Measurements from ENCODE around the gene PIGN. TPM values are rescaled to one million over a fixed set of nuclear protein-coding genes. Genes with fewer than 3 reads are reported as not detected.

Gene PIGN
- polyA plus RNA-seq, 1 donor from 2014 or later, result 8.7 TPM

DNA sequence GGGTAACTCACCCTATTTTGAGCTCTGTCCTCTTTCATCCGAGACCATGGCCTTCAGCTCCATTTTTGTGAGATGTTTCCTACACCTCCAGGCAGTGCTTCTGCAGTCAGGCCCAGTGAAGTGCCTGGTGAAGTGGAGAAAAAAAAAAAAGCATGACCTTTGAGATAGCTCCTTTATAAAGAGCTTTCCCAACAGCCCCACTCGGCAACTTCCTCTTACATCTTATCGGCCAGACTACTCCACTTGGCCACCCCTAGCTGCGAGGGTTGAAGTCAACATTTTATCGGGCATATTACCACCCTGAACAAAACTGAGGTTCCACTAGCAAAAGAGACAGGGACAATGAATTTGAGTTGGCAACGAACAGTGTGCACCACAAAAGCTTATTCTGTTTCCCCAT is 169.2 kb downstream of the PIGN start:
- TF ChIP-seq TAF1 (IDR thresholded peaks at IDR 0.05; ENCODE audit: low read depth) (no peak), EP300 (conservative IDR thresholded peaks at IDR 0.05; ENCODE audit: poor library complexity, severe bottlenecking) (no peak), RAD21 (conservative IDR thresholded peaks at IDR 0.05) (no peak), MXI1 (conservative IDR thresholded peaks at IDR 0.05; ENCODE audit: poor library complexity, severe bottlenecking) (no peak), EZH2 (IDR thresholded peaks at IDR 0.05; ENCODE audit: borderline replicate concordance, insufficient read depth, low read length, poor library complexity, severe bottlenecking) (no peak)
- TF ChIP-seq, protein P1, sequence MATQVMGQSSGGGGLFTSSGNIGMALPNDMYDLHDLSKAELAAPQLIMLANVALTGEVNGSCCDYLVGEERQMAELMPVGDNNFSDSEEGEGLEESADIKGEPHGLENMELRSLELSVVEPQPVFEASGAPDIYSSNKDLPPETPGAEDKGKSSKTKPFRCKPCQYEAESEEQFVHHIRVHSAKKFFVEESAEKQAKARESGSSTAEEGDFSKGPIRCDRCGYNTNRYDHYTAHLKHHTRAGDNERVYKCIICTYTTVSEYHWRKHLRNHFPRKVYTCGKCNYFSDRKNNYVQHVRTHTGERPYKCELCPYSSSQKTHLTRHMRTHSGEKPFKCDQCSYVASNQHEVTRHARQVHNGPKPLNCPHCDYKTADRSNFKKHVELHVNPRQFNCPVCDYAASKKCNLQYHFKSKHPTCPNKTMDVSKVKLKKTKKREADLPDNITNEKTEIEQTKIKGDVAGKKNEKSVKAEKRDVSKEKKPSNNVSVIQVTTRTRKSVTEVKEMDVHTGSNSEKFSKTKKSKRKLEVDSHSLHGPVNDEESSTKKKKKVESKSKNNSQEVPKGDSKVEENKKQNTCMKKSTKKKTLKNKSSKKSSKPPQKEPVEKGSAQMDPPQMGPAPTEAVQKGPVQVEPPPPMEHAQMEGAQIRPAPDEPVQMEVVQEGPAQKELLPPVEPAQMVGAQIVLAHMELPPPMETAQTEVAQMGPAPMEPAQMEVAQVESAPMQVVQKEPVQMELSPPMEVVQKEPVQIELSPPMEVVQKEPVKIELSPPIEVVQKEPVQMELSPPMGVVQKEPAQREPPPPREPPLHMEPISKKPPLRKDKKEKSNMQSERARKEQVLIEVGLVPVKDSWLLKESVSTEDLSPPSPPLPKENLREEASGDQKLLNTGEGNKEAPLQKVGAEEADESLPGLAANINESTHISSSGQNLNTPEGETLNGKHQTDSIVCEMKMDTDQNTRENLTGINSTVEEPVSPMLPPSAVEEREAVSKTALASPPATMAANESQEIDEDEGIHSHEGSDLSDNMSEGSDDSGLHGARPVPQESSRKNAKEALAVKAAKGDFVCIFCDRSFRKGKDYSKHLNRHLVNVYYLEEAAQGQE (IDR thresholded peaks at IDR 0.05; ENCODE audit: borderline replicate concordance), result no peak
- Histone ChIP-seq H3F3A (ENCODE audit: insufficient read depth, low read length, poor library complexity, severe bottlenecking) (no peaks in the 10 kb centered on the region), H3K27me3 (ENCODE audit: insufficient read depth, low read depth, low read length) (no peaks in the 10 kb centered on the region), H3K27ac (ENCODE audit: low read length) (no peak overlapping the region), H3K9ac (ENCODE audit: low read length) (no peak overlapping the region), H3K9me3 (ENCODE audit: low read length) (no peaks in the 10 kb centered on the region), H3K4me2 (ENCODE audit: low read length) (no peak overlapping the region), H3K4me3 (ENCODE audit: low read length) (no peak overlapping the region), H3K36me3 (ENCODE audit: insufficient read depth, low read length) (no peaks in the 10 kb centered on the region), H4K20me1 (ENCODE audit: insufficient read depth) (no peaks in the 10 kb centered on the region), H3K79me2 (replicated peaks; ENCODE audit: insufficient read depth, low read length) (no peaks in the 10 kb centered on the region), H3K9me2 (ENCODE audit: insufficient read depth, low read length) (no peaks in the 10 kb centered on the region), H2AFZ (ENCODE audit: low read depth, low read length) (no peak overlapping the region)

DNA sequence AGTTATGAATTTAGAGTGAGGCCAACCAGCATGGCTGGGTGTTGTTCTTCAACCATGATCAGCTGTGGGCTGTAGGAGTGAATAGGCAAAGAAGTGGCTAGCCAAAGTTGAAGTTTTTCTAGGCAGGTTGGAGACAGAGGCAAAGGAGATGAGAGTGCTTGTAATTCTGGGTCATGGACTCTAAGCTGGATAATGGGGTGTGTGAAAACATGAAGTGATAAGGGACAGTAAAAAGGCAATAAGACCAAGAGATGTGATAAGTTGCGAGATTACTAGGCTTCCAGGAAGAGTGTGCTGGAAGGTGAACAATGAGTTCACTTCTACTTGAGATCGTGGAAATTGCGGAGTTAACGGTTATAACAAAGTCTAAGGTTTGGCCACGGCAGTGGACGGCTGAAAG is 175.4 kb downstream of the PIGN start:
- Histone ChIP-seq H3K9me3 (ENCODE audit: low read length) (no peaks in the 10 kb centered on the region), H3K4me2 (ENCODE audit: low read length) (no peak overlapping the region), H3K9ac (ENCODE audit: low read length) (no peak overlapping the region), H3K36me3 (ENCODE audit: insufficient read depth, low read length) (no peaks in the 10 kb centered on the region), H3K27me3 (ENCODE audit: insufficient read depth, low read depth, low read length) (no peaks in the 10 kb centered on the region), H3K4me3 (ENCODE audit: low read length) (no peak overlapping the region), H3K79me2 (replicated peaks; ENCODE audit: insufficient read depth, low read length) (no peaks in the 10 kb centered on the region), H4K20me1 (ENCODE audit: insufficient read depth) (no peaks in the 10 kb centered on the region), H3K27ac (ENCODE audit: low read length) (no peak overlapping the region), H2AFZ (ENCODE audit: low read depth, low read length) (no peak overlapping the region), H3K9me2 (ENCODE audit: insufficient read depth, low read length) (no peaks in the 10 kb centered on the region), H3F3A (ENCODE audit: insufficient read depth, low read length, poor library complexity, severe bottlenecking) (no peaks in the 10 kb centered on the region)
- TF ChIP-seq EP300 (conservative IDR thresholded peaks at IDR 0.05; ENCODE audit: poor library complexity, severe bottlenecking) (no peak), POLR2AphosphoS5 (IDR thresholded peaks at IDR 0.05) (no peak), SMC3 (conservative IDR thresholded peaks at IDR 0.05; ENCODE audit: poor library complexity) (no peak), TAF1 (IDR thresholded peaks at IDR 0.05; ENCODE audit: low read depth) (no peak), RAD21 (conservative IDR thresholded peaks at IDR 0.05) (no peak), MXI1 (conservative IDR thresholded peaks at IDR 0.05; ENCODE audit: poor library complexity, severe bottlenecking) (no peak), EZH2 (IDR thresholded peaks at IDR 0.05; ENCODE audit: borderline replicate concordance, insufficient read depth, low read length, poor library complexity, severe bottlenecking) (no peak)
- TF ChIP-seq, protein P1 (IDR thresholded peaks at IDR 0.05; ENCODE audit: borderline replicate concordance), result no peak
- TF ChIP-seq, protein P2, sequence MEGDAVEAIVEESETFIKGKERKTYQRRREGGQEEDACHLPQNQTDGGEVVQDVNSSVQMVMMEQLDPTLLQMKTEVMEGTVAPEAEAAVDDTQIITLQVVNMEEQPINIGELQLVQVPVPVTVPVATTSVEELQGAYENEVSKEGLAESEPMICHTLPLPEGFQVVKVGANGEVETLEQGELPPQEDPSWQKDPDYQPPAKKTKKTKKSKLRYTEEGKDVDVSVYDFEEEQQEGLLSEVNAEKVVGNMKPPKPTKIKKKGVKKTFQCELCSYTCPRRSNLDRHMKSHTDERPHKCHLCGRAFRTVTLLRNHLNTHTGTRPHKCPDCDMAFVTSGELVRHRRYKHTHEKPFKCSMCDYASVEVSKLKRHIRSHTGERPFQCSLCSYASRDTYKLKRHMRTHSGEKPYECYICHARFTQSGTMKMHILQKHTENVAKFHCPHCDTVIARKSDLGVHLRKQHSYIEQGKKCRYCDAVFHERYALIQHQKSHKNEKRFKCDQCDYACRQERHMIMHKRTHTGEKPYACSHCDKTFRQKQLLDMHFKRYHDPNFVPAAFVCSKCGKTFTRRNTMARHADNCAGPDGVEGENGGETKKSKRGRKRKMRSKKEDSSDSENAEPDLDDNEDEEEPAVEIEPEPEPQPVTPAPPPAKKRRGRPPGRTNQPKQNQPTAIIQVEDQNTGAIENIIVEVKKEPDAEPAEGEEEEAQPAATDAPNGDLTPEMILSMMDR (IDR thresholded peaks at IDR 0.05; ENCODE audit: poor library complexity, severe bottlenecking), result no peak

Measured in neural cell (in vitro differentiated cells).